HEK293 (cell line): Measurements from ENCODE around the gene CCL4.

Source experiments
- CTCF ChIA-PET: fragments of 350-600 bp; formaldehyde crosslinking; extraction: SDS; loops from one replicate; lab custom pipeline; 2021; ENCODE audit warnings: antibody characterized with exemption; lab: Yijun Ruan, JAX
- POLR2A ChIA-PET: fragments of 300-600 bp; formaldehyde crosslinking; extraction: SDS; loops from one replicate; lab custom pipeline; 2020; ENCODE audit warnings: antibody characterized with exemption, inconsistent platforms; lab: Yijun Ruan, JAX
- H3K27ac ChIP-seq: fragments of 200-500 bp; sonication (Bioruptor generic); 2 replicates; pipeline ENCODE4 v1.5.1; 2014; ENCODE audit warnings: low read depth, low read length, control low read depth, inconsistent platforms; ENCODE audit errors: extremely low read depth
- H3K36me3 ChIP-seq, 2 experiments: fragments of 200-500 bp in 1 of 2; sonication (Bioruptor generic) in 1 of 2; 1 replicate in 1 of 2; 2 replicates in 1 of 2; pipeline ENCODE4 v1.5.1; 2014 to 2017; ENCODE audit warnings: inconsistent platforms in 2 of 2, low read length in 2 of 2; ENCODE audit not compliant: control insufficient read depth in 2 of 2, insufficient read depth in 1 of 2
- H3K4me1 ChIP-seq: fragments of 200-500 bp; sonication (Bioruptor generic); 2 replicates; pipeline ENCODE4 v1.5.1; 2014; ENCODE audit warnings: mild to moderate bottlenecking, low read length, inconsistent platforms; ENCODE audit not compliant: control insufficient read depth, insufficient read depth
- H3K4me3 ChIP-seq: 2 replicates; pipeline ENCODE4 v1.5.1; 2011; ENCODE audit warnings: low read depth, mild to moderate bottlenecking, control low read depth, low read length, moderate library complexity
- H3K9me3 ChIP-seq: fragments of 200-500 bp; sonication (Bioruptor generic); 2 replicates; pipeline ENCODE4 v1.5.1; 2014; ENCODE audit warnings: low read depth, low read length, inconsistent platforms; ENCODE audit not compliant: control insufficient read depth, insufficient read depth
- EGR2 ChIP-seq: fragments of 450-650 bp; formaldehyde crosslinking; IDR thresholded peaks from 2 replicates; pipeline ENCODE4 v1.5.1; 2016; ENCODE audit warnings: low read depth, missing biosample characterization, missing genetic modification characterization
- KLF1 ChIP-seq: fragments of 450-650 bp; formaldehyde crosslinking; IDR thresholded peaks from 2 replicates; pipeline ENCODE4 v1.5.1; 2016; ENCODE audit warnings: missing biosample characterization, missing genetic modification characterization
- KLF9 ChIP-seq: fragments of 450-650 bp; formaldehyde crosslinking; IDR thresholded peaks from 2 replicates; pipeline ENCODE4 v1.5.1; 2016; ENCODE audit warnings: missing biosample characterization, missing genetic modification characterization, low read depth
- YY2 ChIP-seq: fragments of 450-650 bp; formaldehyde crosslinking; IDR thresholded peaks from 2 replicates; pipeline ENCODE4 v1.5.1; 2016; ENCODE audit warnings: missing biosample characterization, missing genetic modification characterization
- ZFHX2 ChIP-seq: fragments of 450-650 bp; formaldehyde crosslinking; conservative IDR thresholded peaks from 2 replicates; pipeline ENCODE4 v1.5.1; 2016; ENCODE audit warnings: missing biosample characterization, missing genetic modification characterization
- ZFP69B ChIP-seq: fragments of 450-650 bp; formaldehyde crosslinking; IDR thresholded peaks from 2 replicates; pipeline ENCODE4 v1.5.1; 2016; ENCODE audit warnings: missing biosample characterization, missing genetic modification characterization
- ZIC2 ChIP-seq: fragments of 450-650 bp; formaldehyde crosslinking; IDR thresholded peaks from 2 replicates; pipeline ENCODE4 v1.5.1; 2016; ENCODE audit warnings: missing biosample characterization, missing genetic modification characterization
- ZNF10 ChIP-seq: fragments of 450-650 bp; formaldehyde crosslinking; IDR thresholded peaks from 2 replicates; pipeline ENCODE4 v1.5.1; 2017; ENCODE audit warnings: missing biosample characterization, missing genetic modification characterization
- ZNF121 ChIP-seq: fragments of 450-650 bp; formaldehyde crosslinking; IDR thresholded peaks from 2 replicates; pipeline ENCODE4 v1.5.1; 2016; ENCODE audit warnings: missing biosample characterization, missing genetic modification characterization
- ZNF175 ChIP-seq: fragments of 450-650 bp; formaldehyde crosslinking; IDR thresholded peaks from 2 replicates; pipeline ENCODE4 v1.5.1; 2016; ENCODE audit warnings: missing biosample characterization, missing genetic modification characterization
- ZNF311 ChIP-seq: fragments of 450-650 bp; formaldehyde crosslinking; IDR thresholded peaks from 2 replicates; pipeline ENCODE4 v1.5.1; 2017; ENCODE audit warnings: missing biosample characterization, missing genetic modification characterization, borderline replicate concordance
- ZNF529 ChIP-seq: fragments of 450-650 bp; formaldehyde crosslinking; IDR thresholded peaks from 2 replicates; pipeline ENCODE4 v1.5.1; 2017; ENCODE audit warnings: missing genetic modification characterization, missing biosample characterization; ENCODE audit not compliant: insufficient replicate concordance
- ZNF610 ChIP-seq: fragments of 450-650 bp; formaldehyde crosslinking; IDR thresholded peaks from 2 replicates; pipeline ENCODE4 v1.5.1; 2016; ENCODE audit warnings: missing biosample characterization, missing genetic modification characterization, borderline replicate concordance
- ZNF654 ChIP-seq: fragments of 450-650 bp; formaldehyde crosslinking; IDR thresholded peaks from 2 replicates; pipeline ENCODE4 v1.5.1; 2016; ENCODE audit warnings: low read depth, missing biosample characterization, missing genetic modification characterization
- TF ChIP-seq, protein P1 (sequence below): fragments of 450-650 bp; formaldehyde crosslinking; IDR thresholded peaks from 2 replicates; pipeline ENCODE4 v1.5.1; 2016; ENCODE audit warnings: missing biosample characterization, missing genetic modification characterization, low read depth
- TF ChIP-seq, protein P2 (sequence below): fragments of 450-650 bp; IDR thresholded peaks from 2 replicates; pipeline ENCODE4 v1.5.1; 2018; ENCODE audit warnings: missing biosample characterization, missing genetic modification characterization
- TF ChIP-seq, protein P3 (sequence below): fragments of 450-650 bp; formaldehyde crosslinking; IDR thresholded peaks from 2 replicates; pipeline ENCODE4 v1.5.1; 2016; ENCODE audit warnings: missing biosample characterization, missing genetic modification characterization
- TF ChIP-seq, protein P4 (sequence below): fragments of 450-650 bp; formaldehyde crosslinking; IDR thresholded peaks from 2 replicates; pipeline ENCODE4 v1.5.1; 2016; ENCODE audit warnings: missing biosample characterization, missing genetic modification characterization, low read depth
- TF ChIP-seq, protein P5 (sequence below): fragments of 450-650 bp; formaldehyde crosslinking; IDR thresholded peaks from 2 replicates; pipeline ENCODE4 v1.5.1; 2017; ENCODE audit warnings: missing biosample characterization, missing genetic modification characterization

CCL4 gene

DNA sequence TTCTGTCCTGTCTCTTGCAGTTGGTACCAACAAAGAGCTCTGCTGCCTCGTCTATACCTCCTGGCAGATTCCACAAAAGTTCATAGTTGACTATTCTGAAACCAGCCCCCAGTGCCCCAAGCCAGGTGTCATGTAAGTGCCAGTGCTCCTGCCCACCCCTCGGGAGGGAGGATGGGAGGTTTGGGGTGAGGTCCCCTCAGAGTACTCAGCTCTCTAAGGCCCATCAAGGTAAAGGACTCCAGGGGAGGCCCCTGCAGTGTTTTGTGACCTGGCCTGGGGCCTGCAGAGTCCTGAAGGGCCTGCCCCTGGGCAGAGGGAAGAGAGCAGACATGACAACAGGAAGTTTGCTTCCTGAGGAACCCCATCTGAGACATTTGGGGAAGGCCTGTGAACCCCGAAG lies 33.2 kb upstream of the CCL4 start (continued):
- TF ChIP-seq ZFP69B (tag by site-specific recombination) (no peak), ZNF121 (no peak)

DNA sequence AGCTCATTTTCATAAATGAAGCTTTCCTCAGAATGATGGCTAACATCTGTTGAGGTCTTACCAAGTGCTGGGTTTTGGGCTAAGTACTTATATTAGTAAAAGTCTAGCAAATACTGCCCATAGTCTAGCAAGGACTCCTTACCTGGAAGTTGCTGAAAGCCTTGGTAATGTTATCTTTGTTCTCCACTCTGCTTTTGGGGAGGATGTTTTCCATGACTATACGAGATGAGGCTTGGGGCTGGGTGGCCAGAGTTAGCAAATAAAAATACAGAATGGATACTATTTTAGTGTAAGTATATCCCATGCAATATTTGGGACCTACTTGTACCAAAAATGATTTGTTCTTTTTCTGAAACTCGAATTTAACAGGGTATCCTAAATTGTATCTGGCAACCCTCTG lies 31.9 kb upstream of the CCL4 start:
- Histone ChIP-seq H3K27ac (no peak overlapping the region), H3K9me3 (no peaks in the 10 kb centered on the region), H3K36me3 (no peaks in the 10 kb centered on the region), H3K4me1 (no peaks in the 10 kb centered on the region), H3K4me3 (no peak overlapping the region)
- ChIA-PET CTCF (interaction anchor here (0.6 to 5.4 kb wide), 28 partner anchors 11 to 413 kb away, joined by 3 to 80 read pairs (median 6); partner anchors contain the start of genes CCL14, CCL16 and CCL3), POLR2A (no interaction called here)
- TF ChIP-seq ZNF610 (tag by site-specific recombination) (no peak), ZNF529 (tag by site-specific recombination) (no peak), YY2 (no peak)
- TF ChIP-seq, protein P1, sequence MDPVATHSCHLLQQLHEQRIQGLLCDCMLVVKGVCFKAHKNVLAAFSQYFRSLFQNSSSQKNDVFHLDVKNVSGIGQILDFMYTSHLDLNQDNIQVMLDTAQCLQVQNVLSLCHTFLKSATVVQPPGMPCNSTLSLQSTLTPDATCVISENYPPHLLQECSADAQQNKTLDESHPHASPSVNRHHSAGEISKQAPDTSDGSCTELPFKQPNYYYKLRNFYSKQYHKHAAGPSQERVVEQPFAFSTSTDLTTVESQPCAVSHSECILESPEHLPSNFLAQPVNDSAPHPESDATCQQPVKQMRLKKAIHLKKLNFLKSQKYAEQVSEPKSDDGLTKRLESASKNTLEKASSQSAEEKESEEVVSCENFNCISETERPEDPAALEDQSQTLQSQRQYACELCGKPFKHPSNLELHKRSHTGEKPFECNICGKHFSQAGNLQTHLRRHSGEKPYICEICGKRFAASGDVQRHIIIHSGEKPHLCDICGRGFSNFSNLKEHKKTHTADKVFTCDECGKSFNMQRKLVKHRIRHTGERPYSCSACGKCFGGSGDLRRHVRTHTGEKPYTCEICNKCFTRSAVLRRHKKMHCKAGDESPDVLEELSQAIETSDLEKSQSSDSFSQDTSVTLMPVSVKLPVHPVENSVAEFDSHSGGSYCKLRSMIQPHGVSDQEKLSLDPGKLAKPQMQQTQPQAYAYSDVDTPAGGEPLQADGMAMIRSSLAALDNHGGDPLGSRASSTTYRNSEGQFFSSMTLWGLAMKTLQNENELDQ (tag by site-specific recombination) = no peak
- TF ChIP-seq, protein P2, sequence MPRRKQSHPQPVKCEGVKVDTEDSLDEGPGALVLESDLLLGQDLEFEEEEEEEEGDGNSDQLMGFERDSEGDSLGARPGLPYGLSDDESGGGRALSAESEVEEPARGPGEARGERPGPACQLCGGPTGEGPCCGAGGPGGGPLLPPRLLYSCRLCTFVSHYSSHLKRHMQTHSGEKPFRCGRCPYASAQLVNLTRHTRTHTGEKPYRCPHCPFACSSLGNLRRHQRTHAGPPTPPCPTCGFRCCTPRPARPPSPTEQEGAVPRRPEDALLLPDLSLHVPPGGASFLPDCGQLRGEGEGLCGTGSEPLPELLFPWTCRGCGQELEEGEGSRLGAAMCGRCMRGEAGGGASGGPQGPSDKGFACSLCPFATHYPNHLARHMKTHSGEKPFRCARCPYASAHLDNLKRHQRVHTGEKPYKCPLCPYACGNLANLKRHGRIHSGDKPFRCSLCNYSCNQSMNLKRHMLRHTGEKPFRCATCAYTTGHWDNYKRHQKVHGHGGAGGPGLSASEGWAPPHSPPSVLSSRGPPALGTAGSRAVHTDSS = no peak

DNA sequence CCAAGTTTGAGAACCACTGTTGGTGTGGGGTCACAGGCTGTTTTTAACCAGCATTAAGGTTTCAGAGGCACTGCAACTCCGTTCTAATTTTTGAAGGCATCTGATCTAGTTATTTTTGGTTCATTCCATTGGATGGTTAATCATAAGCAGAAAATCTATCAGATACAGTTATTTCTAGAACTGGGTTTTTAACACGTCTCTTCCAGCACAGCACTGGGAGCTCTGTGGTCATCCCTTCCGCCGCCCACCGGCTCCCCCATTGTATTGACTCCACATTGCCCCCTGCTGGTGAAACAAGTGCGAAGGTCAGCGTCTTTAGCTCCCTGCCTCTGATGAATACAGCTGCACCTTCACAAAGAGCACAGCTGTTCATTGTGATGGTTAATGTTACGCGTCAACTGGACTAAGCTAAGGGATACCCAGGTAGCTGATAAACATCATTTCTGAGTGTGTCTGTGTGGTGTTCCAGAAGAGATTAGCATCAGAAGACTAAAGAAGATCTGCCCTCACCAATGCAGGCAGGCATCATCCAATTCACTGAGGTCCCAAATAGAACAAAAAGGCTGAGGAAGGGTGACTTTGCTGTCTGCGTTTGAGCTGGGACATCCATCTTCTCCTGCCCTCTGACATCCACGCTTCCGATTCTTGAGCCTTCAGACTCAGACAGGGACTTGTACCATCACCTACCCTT lies 31.1 kb upstream of the CCL4 start:
- no peak overlapping the region for H3K4me3 ChIP-seq
- ChIA-PET CTCF (interaction anchor here (0.5 to 5.4 kb wide), 57 partner anchors 8 to 795 kb away, joined by 3 to 80 read pairs (median 5); partner anchors contain the start of genes CCL14, CCL16, CCL18 and CCL23), POLR2A (no interaction called here)
- no peaks in the 10 kb centered on the region for H3K4me1 ChIP-seq
- TF ChIP-seq ZNF610 (tag by site-specific recombination) = no peak
- peak; percentile 81 for TF ChIP-seq ZNF10 (tag by site-specific recombination)
- peak; percentile 43 for TF ChIP-seq EGR2 (tag by site-specific recombination)
- TF ChIP-seq ZNF654 (tag by site-specific recombination) = peak; percentile 47
- TF ChIP-seq ZFHX2 (tag by site-specific recombination) = peak; percentile 54
- TF ChIP-seq, protein P3, sequence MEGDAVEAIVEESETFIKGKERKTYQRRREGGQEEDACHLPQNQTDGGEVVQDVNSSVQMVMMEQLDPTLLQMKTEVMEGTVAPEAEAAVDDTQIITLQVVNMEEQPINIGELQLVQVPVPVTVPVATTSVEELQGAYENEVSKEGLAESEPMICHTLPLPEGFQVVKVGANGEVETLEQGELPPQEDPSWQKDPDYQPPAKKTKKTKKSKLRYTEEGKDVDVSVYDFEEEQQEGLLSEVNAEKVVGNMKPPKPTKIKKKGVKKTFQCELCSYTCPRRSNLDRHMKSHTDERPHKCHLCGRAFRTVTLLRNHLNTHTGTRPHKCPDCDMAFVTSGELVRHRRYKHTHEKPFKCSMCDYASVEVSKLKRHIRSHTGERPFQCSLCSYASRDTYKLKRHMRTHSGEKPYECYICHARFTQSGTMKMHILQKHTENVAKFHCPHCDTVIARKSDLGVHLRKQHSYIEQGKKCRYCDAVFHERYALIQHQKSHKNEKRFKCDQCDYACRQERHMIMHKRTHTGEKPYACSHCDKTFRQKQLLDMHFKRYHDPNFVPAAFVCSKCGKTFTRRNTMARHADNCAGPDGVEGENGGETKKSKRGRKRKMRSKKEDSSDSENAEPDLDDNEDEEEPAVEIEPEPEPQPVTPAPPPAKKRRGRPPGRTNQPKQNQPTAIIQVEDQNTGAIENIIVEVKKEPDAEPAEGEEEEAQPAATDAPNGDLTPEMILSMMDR (tag by site-specific recombination) = peak; percentile 53; the same call in 1 of the 2 replicates
- H3K9me3 ChIP-seq = no peaks in the 10 kb centered on the region
- no peak overlapping the region for H3K27ac ChIP-seq
- H3K36me3 ChIP-seq = no peaks in the 10 kb centered on the region

DNA sequence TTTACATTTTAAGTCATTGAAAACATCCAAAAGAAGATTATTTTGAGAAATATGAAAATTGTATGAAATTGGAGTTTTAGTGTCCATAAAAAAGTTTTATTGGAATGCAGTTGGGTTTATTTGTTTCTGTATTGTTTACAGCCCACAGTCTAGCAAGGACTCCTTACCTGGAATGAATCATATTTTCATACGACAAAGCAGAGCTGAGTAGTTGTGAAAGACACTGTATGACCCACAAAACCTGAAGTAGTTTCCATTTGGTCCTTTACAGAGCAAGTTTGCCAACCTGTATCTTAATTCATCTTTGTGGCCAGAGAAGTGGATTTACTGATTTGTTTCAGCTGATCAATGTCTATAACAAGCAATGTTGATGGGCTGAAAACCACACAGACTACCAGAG lies 29.3 kb upstream of the CCL4 start:
- POLR2A ChIA-PET = no interaction called here

More for the DNA sequence above, 29.3 kb upstream of the CCL4 start:
- H3K36me3 ChIP-seq = no peaks in the 10 kb centered on the region
- H3K27ac ChIP-seq = no peak overlapping the region
- CTCF ChIA-PET = interaction anchor here (0.6 to 5.4 kb wide), 15 partner anchors 10 to 1065 kb away, joined by 3 to 80 read pairs (median 13); partner anchors contain the start of genes CCL16 and CCL18
- TF ChIP-seq, protein P4, sequence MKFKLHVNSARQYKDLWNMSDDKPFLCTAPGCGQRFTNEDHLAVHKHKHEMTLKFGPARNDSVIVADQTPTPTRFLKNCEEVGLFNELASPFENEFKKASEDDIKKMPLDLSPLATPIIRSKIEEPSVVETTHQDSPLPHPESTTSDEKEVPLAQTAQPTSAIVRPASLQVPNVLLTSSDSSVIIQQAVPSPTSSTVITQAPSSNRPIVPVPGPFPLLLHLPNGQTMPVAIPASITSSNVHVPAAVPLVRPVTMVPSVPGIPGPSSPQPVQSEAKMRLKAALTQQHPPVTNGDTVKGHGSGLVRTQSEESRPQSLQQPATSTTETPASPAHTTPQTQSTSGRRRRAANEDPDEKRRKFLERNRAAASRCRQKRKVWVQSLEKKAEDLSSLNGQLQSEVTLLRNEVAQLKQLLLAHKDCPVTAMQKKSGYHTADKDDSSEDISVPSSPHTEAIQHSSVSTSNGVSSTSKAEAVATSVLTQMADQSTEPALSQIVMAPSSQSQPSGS = no peak
- TF ChIP-seq KLF9 (tag by site-specific recombination) (no peak), ZIC2 (no peak), ZNF175 (tag by site-specific recombination) (no peak), ZNF311 (no peak), KLF1 (no peak), ZNF10 (tag by site-specific recombination) (no peak)
- TF ChIP-seq, protein P5, sequence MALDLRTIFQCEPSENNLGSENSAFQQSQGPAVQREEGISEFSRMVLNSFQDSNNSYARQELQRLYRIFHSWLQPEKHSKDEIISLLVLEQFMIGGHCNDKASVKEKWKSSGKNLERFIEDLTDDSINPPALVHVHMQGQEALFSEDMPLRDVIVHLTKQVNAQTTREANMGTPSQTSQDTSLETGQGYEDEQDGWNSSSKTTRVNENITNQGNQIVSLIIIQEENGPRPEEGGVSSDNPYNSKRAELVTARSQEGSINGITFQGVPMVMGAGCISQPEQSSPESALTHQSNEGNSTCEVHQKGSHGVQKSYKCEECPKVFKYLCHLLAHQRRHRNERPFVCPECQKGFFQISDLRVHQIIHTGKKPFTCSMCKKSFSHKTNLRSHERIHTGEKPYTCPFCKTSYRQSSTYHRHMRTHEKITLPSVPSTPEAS (tag by site-specific recombination) = no peak
- H3K4me3 ChIP-seq = no peak overlapping the region
- H3K9me3 ChIP-seq = no peaks in the 10 kb centered on the region
- no peaks in the 10 kb centered on the region for H3K4me1 ChIP-seq
